Pancreas (tissue), 10 donors: ENCODE results near the gene PIH1D1. TPM values are rescaled to one million over a fixed set of nuclear protein-coding genes. Genes with fewer than 3 reads are reported as not detected.

Experiments used
- ATAC-seq, 4 donors: fragments of 200-7000 bp; cut with Tn5 transposase; one replicate each; pipeline versions ENCODE4 v1.8.0 to v1.9.1; 2020; ENCODE audit warnings: mild to moderate bottlenecking in 4 of 4, moderate library complexity in 4 of 4
- DNase-seq, 6 donors: peaks; one replicate each; pipeline ENCODE4 v3.0.0-alpha.2; 2020
- FAIRE-seq: peaks from 2 replicates; lab custom pipeline; 2012; peaks lifted over from hg19 to GRCh38; lab: Jason Lieb, UNC
- H3K27ac ChIP-seq, 4 donors: fragments of 200-600 bp; sonication (generic); 1 replicate in 3 of 4; 2 replicates in 1 of 4; pipeline versions ENCODE4 v1.5.0 to v1.8.0; 2020
- H3K27me3 ChIP-seq, 4 donors: fragments of 200-600 bp; one replicate each; pipeline ENCODE4 v1.8.0; 2021
- H3K36me3 ChIP-seq, 3 donors: fragments of 200-600 bp; sonication (generic) in 1 of 3; one replicate each; pipeline versions ENCODE4 v1.5.0 to v1.8.0; 2020 to 2021
- H3K4me1 ChIP-seq, 3 donors: fragments of 200-600 bp; one replicate each; pipeline ENCODE4 v1.8.0; 2021
- H3K4me3 ChIP-seq, 4 donors: fragments of 200-600 bp; sonication (generic) in 2 of 4; one replicate each; pipeline versions ENCODE4 v1.5.0 to v1.8.0; 2020 to 2021
- H3K9me3 ChIP-seq, 4 donors: fragments of 200-600 bp; one replicate each; pipeline ENCODE4 v1.8.0; 2021
- WGBS, 2 donors: extraction: QIAGEN DNeasy Blood & Tissue Kit; methylation state at CpG; one replicate each; pipeline ENCODE4 v1.1.7; 2013; 5-methylcytosine and 5-hydroxymethylcytosine counted together
- intact Hi-C, 3 donors: fragments of 100-400 bp; cut with DNase I; formaldehyde crosslinking; loops; one replicate each; pipeline versions ENCODE4 v1.11.1 to v1.14.2; 2022
- polyA plus RNA-seq, 2 donors: library from polyadenylated mRNA; stranded (reverse); fragments of 200-250 nt; gene quantifications; one replicate each; pipeline ENCODE4 v1.2.3, GENCODE V29; 2013
- total RNA-seq, 6 donors: library from RNA; stranded (reverse); fragmentation: NEBNext Ultra II Directional in 4 of 6; extraction: Animal tissue kit (Norgen Biotek cat#: 25700) in 4 of 6; gene quantifications; one replicate each; pipeline versions ENCODE4 v1.2.1 to v1.2.4, GENCODE V29; 2021 to 2023
- TF ChIP-seq, protein P1 (sequence below), 4 donors: fragments of 200-600 bp; sonication (generic) in 3 of 4; IDR thresholded peaks; one replicate each; pipeline versions ENCODE4 v1.5.0 to v1.8.0; 2021; ENCODE audit warnings: antibody characterized with exemption in 4 of 4
- donor health status: healthy with polysubstance abuse.
- donor health status: DM: no; HTN: no; CAD: no; lungs with moderate emphysema.
- donor health status: DM: no; HTN: no; CAD: no.
- donor health status: control.
- donor health status: control.
- donor health status: Bipolar disorder and iron deficiency.
- donor health status: DM: yes; HTN: yes; CAD: no.
- donor health status: DM: no; HTN: no; CAD: no.
- donor health status: DM: no; HTN: no; CAD: no.
- donor health status: DM: yes; HTN: yes; CAD: no.

Gene PIH1D1
- total and polyA plus RNA-seq, 8 donors, result 34.2 to 110 (median 38.4) TPM

GRCh38 chr19:49481020-49481683 is 29.5 kb upstream of the PIH1D1 start:
- intact Hi-C loops, result no loop called here
- no peak for ATAC-seq
- DNase-seq, result no peak
- Histone ChIP-seq H3K36me3 (no peaks in the 10 kb centered on the region), H3K4me3 (no peak overlapping the region), H3K4me1 (no peaks in the 10 kb centered on the region), H3K27me3 (no peaks in the 10 kb centered on the region), H3K9me3 (no peaks in the 10 kb centered on the region), H3K27ac (no peak overlapping the region)
- FAIRE-seq, result no peak
- WGBS, 2 donors, result 92% methylated on average over 7 of the region's 7 CpGs
- TF ChIP-seq, protein P1, sequence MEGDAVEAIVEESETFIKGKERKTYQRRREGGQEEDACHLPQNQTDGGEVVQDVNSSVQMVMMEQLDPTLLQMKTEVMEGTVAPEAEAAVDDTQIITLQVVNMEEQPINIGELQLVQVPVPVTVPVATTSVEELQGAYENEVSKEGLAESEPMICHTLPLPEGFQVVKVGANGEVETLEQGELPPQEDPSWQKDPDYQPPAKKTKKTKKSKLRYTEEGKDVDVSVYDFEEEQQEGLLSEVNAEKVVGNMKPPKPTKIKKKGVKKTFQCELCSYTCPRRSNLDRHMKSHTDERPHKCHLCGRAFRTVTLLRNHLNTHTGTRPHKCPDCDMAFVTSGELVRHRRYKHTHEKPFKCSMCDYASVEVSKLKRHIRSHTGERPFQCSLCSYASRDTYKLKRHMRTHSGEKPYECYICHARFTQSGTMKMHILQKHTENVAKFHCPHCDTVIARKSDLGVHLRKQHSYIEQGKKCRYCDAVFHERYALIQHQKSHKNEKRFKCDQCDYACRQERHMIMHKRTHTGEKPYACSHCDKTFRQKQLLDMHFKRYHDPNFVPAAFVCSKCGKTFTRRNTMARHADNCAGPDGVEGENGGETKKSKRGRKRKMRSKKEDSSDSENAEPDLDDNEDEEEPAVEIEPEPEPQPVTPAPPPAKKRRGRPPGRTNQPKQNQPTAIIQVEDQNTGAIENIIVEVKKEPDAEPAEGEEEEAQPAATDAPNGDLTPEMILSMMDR (IDR thresholded peaks at IDR 0.05), result no peak

DNA sequence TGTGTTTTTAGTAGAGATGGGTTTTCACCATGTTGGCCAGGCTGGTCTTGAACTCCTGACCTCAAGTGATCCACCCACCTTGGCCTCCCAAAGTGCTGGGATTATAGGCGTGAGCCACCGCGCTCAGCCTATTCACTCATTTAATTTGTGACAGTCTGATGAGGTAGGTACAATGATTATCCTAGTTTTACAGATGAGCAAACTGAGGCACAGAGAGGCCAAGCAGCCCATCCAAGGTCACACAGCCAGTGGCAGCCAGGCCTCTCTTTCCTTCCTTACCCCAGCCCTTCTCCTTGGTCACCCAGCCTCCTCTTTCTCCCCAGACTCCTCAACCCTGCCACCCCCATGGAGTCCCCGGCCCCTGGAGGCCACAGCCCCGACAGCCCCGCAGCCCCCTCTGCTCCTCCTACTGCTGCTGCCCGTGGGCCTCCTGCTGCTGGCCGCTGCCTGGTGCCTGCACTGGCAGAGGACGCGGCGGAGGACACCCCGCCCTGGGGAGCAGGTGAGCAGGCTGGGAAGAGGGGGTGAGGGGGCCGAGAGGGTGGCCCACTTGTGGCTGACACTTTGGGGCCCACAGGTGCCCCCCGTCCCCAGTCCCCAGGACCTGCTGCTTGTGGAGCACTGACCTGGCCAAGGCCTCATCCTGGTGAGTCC is 28.5 kb upstream of the PIH1D1 start:
- intact Hi-C loops, result no loop called here
- TF ChIP-seq, protein P1 (IDR thresholded peaks at IDR 0.05), result no peak
- no peak for ATAC-seq
- Histone ChIP-seq H3K4me3 (no peak overlapping the region), H3K27me3 (no peaks in the 10 kb centered on the region), H3K36me3 (no peaks in the 10 kb centered on the region), H3K4me1 (no peaks in the 10 kb centered on the region), H3K9me3 (no peaks in the 10 kb centered on the region), H3K27ac (no peak overlapping the region)
- WGBS, 2 donors, result 89% methylated on average over 10 to 14 of the region's 14 CpGs
- DNase-seq, result no peak
- FAIRE-seq, result no peak

DNA sequence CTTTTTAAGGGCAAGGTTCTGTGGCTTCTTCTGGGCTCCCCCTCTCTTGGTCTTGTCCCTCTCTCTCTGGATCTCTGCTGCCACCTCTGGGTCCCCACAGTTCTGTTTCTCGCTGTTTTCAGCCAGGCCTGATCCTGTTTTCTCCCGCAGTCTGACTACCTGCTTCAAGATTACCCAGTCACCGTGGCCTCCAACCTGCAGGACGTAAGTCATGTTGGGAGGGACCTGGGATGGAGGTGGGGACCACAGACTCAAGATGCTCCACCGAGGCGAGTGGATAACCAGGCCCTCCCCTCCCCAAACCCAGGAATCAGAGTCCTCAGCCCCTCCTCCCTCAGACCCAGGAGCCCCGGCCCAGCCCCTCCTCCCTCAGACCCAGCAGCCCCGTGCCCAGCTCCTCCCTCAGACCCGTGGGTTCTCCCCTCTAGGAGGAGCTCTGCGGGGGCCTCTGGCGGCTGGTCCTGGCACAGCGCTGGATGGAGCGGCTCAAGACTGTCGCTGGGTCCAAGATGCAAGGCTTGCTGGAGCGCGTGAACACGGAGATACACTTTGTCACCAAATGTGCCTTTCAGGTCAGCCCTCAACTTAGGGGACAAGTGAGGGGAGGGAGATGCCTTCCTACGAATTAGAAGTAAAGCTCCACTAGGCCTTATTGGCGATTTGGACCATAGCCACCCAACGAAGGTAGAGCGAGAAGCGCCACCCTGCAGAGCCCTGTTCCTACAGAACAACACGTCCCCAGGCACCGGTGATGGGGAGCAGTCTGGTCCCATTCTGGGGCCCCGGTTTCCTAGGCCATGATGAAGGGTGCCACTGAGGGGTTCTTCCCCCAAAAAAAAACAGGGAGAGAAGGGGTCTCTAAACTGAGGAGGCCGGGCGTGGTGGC is 24.6 kb upstream of the PIH1D1 start:
- Histone ChIP-seq H3K4me3 (no peak overlapping the region), H3K27me3 (no peaks in the 10 kb centered on the region), H3K27ac (no peak overlapping the region), H3K36me3 (no peaks in the 10 kb centered on the region), H3K9me3 (no peaks in the 10 kb centered on the region), H3K4me1 (peaks cover 0 to 4% (median 0%) of the 10 kb centered on the region in 3 donors)
- DNase-seq, result no peak
- ATAC-seq, result no peak
- TF ChIP-seq, protein P1 (IDR thresholded peaks at IDR 0.05), result no peak
- intact Hi-C loops, result no loop called here
- no peak for FAIRE-seq
- 58 to 62% methylated on average over 24 to 27 of the region's 27 CpGs for WGBS, 2 donors

GRCh38 chr19:49475191-49475917 is 23.7 kb upstream of the PIH1D1 start:
- no peak for DNase-seq
- intact Hi-C loops, result no loop called here
- FAIRE-seq, result no peak
- ATAC-seq, result no peak
- H3K4me1 ChIP-seq, result peaks cover 0 to 4% (median 0%) of the 10 kb centered on the region in 3 donors
- no peaks in the 10 kb centered on the region for H3K36me3 ChIP-seq
- H3K27me3 ChIP-seq, result no peaks in the 10 kb centered on the region
- no peaks in the 10 kb centered on the region for H3K9me3 ChIP-seq
- TF ChIP-seq, protein P1 (IDR thresholded peaks at IDR 0.05), result no peak
- WGBS, 2 donors, result 61 to 69% methylated on average over 15 of the region's 15 CpGs
- no peak overlapping the region for H3K27ac ChIP-seq
- H3K4me3 ChIP-seq, result no peak overlapping the region
